ENCODE measurements around the gene PAX5.
"Not testable (repeated sequence)": the region's sequence is repeated elsewhere in the genome, so short reads cannot be mapped to it uniquely, and the experiment has no call there.

Gene PAX5

GRCh38 chr9:37033682-37034304 lies at the start of gene PAX5:
PAX5 (minus strand) TSS chr9:37034268; CDS start chr9:37034031, 237 bp downstream.
- FAIRE-seq, result no peak

GRCh38 chr9:37083654-37084053 lies 49.6 kb upstream of the PAX5 start:
- FAIRE-seq, result no peak

- no peak for FAIRE-seq
Observed at GRCh38 chr9:37082214-37082765, 48.2 kb upstream of the PAX5 start.

GRCh38 chr9:37081507-37081906 lies 47.4 kb upstream of the PAX5 start:
- not testable (repeated sequence) for FAIRE-seq

GRCh38 chr9:37080165-37080628 lies 46.1 kb upstream of the PAX5 start:
- FAIRE-seq, result not testable (repeated sequence)

- peak; percentile 85 for FAIRE-seq
Observed at GRCh38 chr9:37079370-37080164, 45.5 kb upstream of the PAX5 start.

- not testable (repeated sequence) for FAIRE-seq
Observed at GRCh38 chr9:37074790-37075189, 40.7 kb upstream of the PAX5 start.

GRCh38 chr9:37066139-37066725 lies 32.2 kb upstream of the PAX5 start:
- FAIRE-seq, result no peak

GRCh38 chr9:37062336-37062735 lies 28.3 kb upstream of the PAX5 start:
- FAIRE-seq, result no peak

GRCh38 chr9:37061768-37062167 lies 27.7 kb upstream of the PAX5 start:
- no peak for FAIRE-seq

GRCh38 chr9:37060833-37061232 lies 26.8 kb upstream of the PAX5 start:
- no peak for FAIRE-seq

GRCh38 chr9:37056046-37056920 lies 22.2 kb upstream of the PAX5 start:
- FAIRE-seq, result no peak

- not testable (repeated sequence) for FAIRE-seq
Observed at GRCh38 chr9:37054363-37054720, 20.3 kb upstream of the PAX5 start.

- no peak for FAIRE-seq
Observed at GRCh38 chr9:37053684-37054362, 19.8 kb upstream of the PAX5 start.

- no peak for FAIRE-seq
Observed at GRCh38 chr9:37046683-37047082, 12.6 kb upstream of the PAX5 start.

- no peak for FAIRE-seq
Observed at GRCh38 chr9:37042421-37042820, 8.4 kb upstream of the PAX5 start.

GRCh38 chr9:37040508-37041127 lies 6.5 kb upstream of the PAX5 start:
- no peak for FAIRE-seq

GRCh38 chr9:37038943-37039464 lies 4.9 kb upstream of the PAX5 start:
- no peak for FAIRE-seq

- no peak for FAIRE-seq
Observed at GRCh38 chr9:37038302-37038942, 4.4 kb upstream of the PAX5 start.

- no peak for FAIRE-seq
Observed at GRCh38 chr9:37037503-37038301, 3.6 kb upstream of the PAX5 start.
